ENCODE results near the gene IFFO2.

- TF ChIP-seq CTCF (IDR thresholded peaks at IDR 0.05) (no peak), POLR2A (IDR thresholded peaks at IDR 0.05) (no peak)
Measured at GRCh38 chr1:18962121-18962721, 5.7 kb upstream of the IFFO2 start.
